B cell (primary cell): ENCODE measurements around the gene CFAP97D2. TPM values are rescaled to one million over a fixed set of nuclear protein-coding genes. Genes with fewer than 3 reads are reported as not detected.

ENCODE experiments used
- ATAC-seq: fragments of 200-7000 bp; cut with Tn5 transposase; one replicate; pipeline ENCODE4 v1.10.0; 2021; ENCODE audit warnings: low read depth, mild to moderate bottlenecking, moderate number of reproducible peaks, moderate library complexity
- CTCF ChIA-PET: fragments of 350-600 bp; sonication (Branson Sonifier 250); formaldehyde crosslinking; loops from one replicate; lab custom pipeline; 2021; ENCODE audit warnings: antibody characterized with exemption, inconsistent platforms; lab: Charles Lee
- POLR2A ChIA-PET: fragments of 350-600 bp; sonication (Branson Sonifier 250); formaldehyde crosslinking; loops from one replicate; lab custom pipeline; 2021; ENCODE audit warnings: antibody characterized with exemption; lab: Charles Lee
- DNase-seq: peaks from one replicate; pipeline ENCODE4 v3.0.0; 2013
- H2AFZ ChIP-seq: 2 replicates; pipeline ENCODE4 v1.6.1; 2012; ENCODE audit warnings: mild to moderate bottlenecking, low read depth, low read length; ENCODE audit not compliant: insufficient read depth, poor library complexity, severe bottlenecking
- H3K27ac ChIP-seq, 2 donors: 1 replicate in 1 of 2; 2 replicates in 1 of 2; pipeline ENCODE4 v1.5.1; 2012 to 2013; ENCODE audit warnings: low read length in 2 of 2, mild to moderate bottlenecking in 2 of 2, moderate library complexity in 1 of 2
- H3K27me3 ChIP-seq, 4 experiments: fragments of 200-600 bp in 1 of 4; sonication (generic) in 1 of 4; replicated peaks in 1 of 4; 1 replicate in 2 of 4; 2 replicates in 2 of 4; pipeline versions ENCODE4 v1.6.1 to v1.7.0; 2013 to 2016; ENCODE audit warnings: low read length in 3 of 4, mild to moderate bottlenecking in 2 of 4, mixed read lengths in 1 of 4, moderate library complexity in 1 of 4; ENCODE audit not compliant: insufficient read depth in 4 of 4, control insufficient read depth in 3 of 4; ENCODE audit errors: control extremely low read depth in 1 of 4
- H3K36me3 ChIP-seq, 2 experiments: replicated peaks in 1 of 2; 1 replicate in 1 of 2; 2 replicates in 1 of 2; pipeline versions ENCODE4 v1.6.1 to v1.7.1; 2013; ENCODE audit warnings: low read length in 1 of 2; ENCODE audit not compliant: insufficient read depth in 2 of 2, control insufficient read depth in 1 of 2; ENCODE audit errors: control extremely low read depth in 1 of 2, extremely low read depth in 1 of 2
- H3K4me1 ChIP-seq, 2 donors: fragments of 200-600 bp in 1 of 2; sonication (generic) in 1 of 2; 1 replicate in 1 of 2; 2 replicates in 1 of 2; pipeline versions ENCODE4 v1.5.1 to v1.6.1; 2013 to 2017; ENCODE audit warnings: low read length in 2 of 2; ENCODE audit not compliant: control insufficient read depth in 2 of 2, insufficient read depth in 2 of 2
- H3K4me2 ChIP-seq: replicated peaks from 2 replicates; pipeline ENCODE3; 2012; ENCODE audit warnings: mild to moderate bottlenecking, low read depth, low read length; ENCODE audit not compliant: poor library complexity, severe bottlenecking
- H3K4me3 ChIP-seq, 5 experiments: fragments of 200-600 bp in 1 of 5; sonication (generic) in 1 of 5; 1 replicate in 3 of 5; 2 replicates in 2 of 5; pipeline versions ENCODE4 v1.5.1 to v1.7.0; 2011 to 2016; ENCODE audit warnings: low read length in 4 of 5, mild to moderate bottlenecking in 4 of 5, low read depth in 2 of 5, control low read depth in 1 of 5, moderate library complexity in 1 of 5; ENCODE audit not compliant: insufficient read depth in 1 of 5; ENCODE audit errors: control extremely low read depth in 1 of 5, extremely low read depth in 1 of 5
- H3K79me2 ChIP-seq: fragments of 200-600 bp; sonication (generic); one replicate; pipeline ENCODE4 v1.6.0; 2016; ENCODE audit warnings: low read length; ENCODE audit not compliant: control insufficient read depth, insufficient read depth
- H3K9ac ChIP-seq: fragments of 200-600 bp; sonication (generic); 2 replicates; pipeline ENCODE4 v1.6.1; 2017; ENCODE audit warnings: mild to moderate bottlenecking, low read length, moderate library complexity
- H3K9me3 ChIP-seq, 3 donors: one replicate each; pipeline versions ENCODE4 v1.6.1 to v1.7.1; 2013; ENCODE audit warnings: low read length in 2 of 3; ENCODE audit not compliant: control insufficient read depth in 2 of 3, insufficient read depth in 1 of 3; ENCODE audit errors: control extremely low read depth in 1 of 3
- H4K20me1 ChIP-seq: 2 replicates; pipeline ENCODE4 v1.6.0; 2012; ENCODE audit warnings: mild to moderate bottlenecking, low read length; ENCODE audit not compliant: insufficient read depth, control insufficient read depth, poor library complexity, severe bottlenecking
- H3K27ac Mint-ChIP-seq: one replicate; pipeline ENCODE4 v1.8.0; 2021; ENCODE audit warnings: mixed read lengths
- H3K27me3 Mint-ChIP-seq: one replicate; pipeline ENCODE4 v1.8.0; 2021; ENCODE audit warnings: mixed read lengths
- H3K4me1 Mint-ChIP-seq: one replicate; pipeline ENCODE4 v1.8.0; 2021; ENCODE audit warnings: mixed read lengths
- H3K4me3 Mint-ChIP-seq: one replicate; pipeline ENCODE4 v1.8.0; 2021; ENCODE audit warnings: mixed read lengths
- H3K9me3 Mint-ChIP-seq: one replicate; pipeline ENCODE4 v1.8.0; 2022; ENCODE audit warnings: mixed read lengths; ENCODE audit not compliant: insufficient read depth
- CTCF ChIP-seq: fragments of 200-600 bp; IDR thresholded peaks from one replicate; pipeline ENCODE4 v1.8.0; 2022; ENCODE audit warnings: antibody characterized with exemption, mild to moderate bottlenecking
- EZH2 ChIP-seq: IDR thresholded peaks from 2 replicates; pipeline ENCODE4 v1.6.1; 2012; ENCODE audit warnings: borderline replicate concordance, low read depth, mild to moderate bottlenecking, moderate library complexity, low read length; ENCODE audit not compliant: insufficient read depth, poor library complexity, severe bottlenecking
- WGBS: methylation state at CpG from one replicate; pipeline ENCODE4 v1.1.5; 2013; ENCODE audit warnings: missing lambda C conversion rate; ENCODE audit not compliant: insufficient coverage; 5-methylcytosine and 5-hydroxymethylcytosine counted together
- intact Hi-C: fragments of 100-400 bp; cut with micrococcal nuclease; formaldehyde crosslinking; loops from one replicate; pipeline ENCODE4 v1.10.0; 2022
- polyA plus RNA-seq: library from polyadenylated mRNA; depleted of rRNA; stranded (reverse); fragments of >200 nt; gene quantifications from 2 replicates; pipeline ENCODE4 v1.2.3, GENCODE V29; 2012
- total RNA-seq, 2 donors: library from RNA; stranded (reverse); fragments of 120-200 nt in 1 of 2; gene quantifications; 1 replicate in 1 of 2; 2 replicates in 1 of 2; pipeline versions ENCODE4 v1.2.3 to v1.2.4, GENCODE V29; 2013 to 2022

Gene CFAP97D2
- total and polyA plus RNA-seq, 2 donors (not counting 1 experiment from before 2014, with no cell fraction given): 0.09 to 0.22 TPM

DNA sequence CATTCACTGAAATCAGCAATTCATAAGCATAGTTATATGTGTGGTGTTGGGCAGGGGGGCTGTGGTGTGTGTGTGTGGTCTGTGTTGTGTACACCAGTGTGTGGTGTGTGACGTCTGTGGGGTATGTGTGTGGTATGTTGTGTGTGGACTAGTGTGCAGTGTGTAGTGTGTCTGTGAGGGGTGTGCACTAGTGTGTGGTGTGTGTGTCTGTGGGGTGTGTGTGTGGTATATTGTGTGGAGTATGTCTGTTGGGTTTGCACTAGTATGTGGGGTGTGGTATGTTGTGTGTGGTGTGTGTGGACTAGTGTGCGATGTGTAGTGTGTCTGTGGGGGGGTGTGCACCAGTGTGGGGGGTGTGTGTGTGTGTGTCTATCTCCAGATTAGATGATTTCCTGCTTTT lies 48.5 kb downstream of the CFAP97D2 start:
- no peak overlapping the region for H3K4me3 Mint-ChIP-seq
- H3K4me1 Mint-ChIP-seq: peaks cover 13% of the 10 kb centered on the region
- Histone ChIP-seq H4K20me1 (no peaks in the 10 kb centered on the region), H3K9me3 (no peaks in the 10 kb centered on the region), H3K4me1 (peaks cover 9 to 14% of the 10 kb centered on the region in 2 donors), H3K4me3 (no peak overlapping the region), H3K9ac (no peak overlapping the region), H3K27me3 (peaks cover 0 to 17% (median 12%) of the 10 kb centered on the region in 4 experiments), H3K36me3 (no peaks in the 10 kb centered on the region), H3K27ac (no peak overlapping the region), H2AFZ (no peak overlapping the region), H3K79me2 (no peaks in the 10 kb centered on the region), H3K4me2 (no peak overlapping the region)
- ChIA-PET POLR2A (no interaction called here), CTCF (interaction anchor here (0.9 to 3.6 kb wide), 6 partner anchors 84 to 503 kb away, joined by 3 to 38 read pairs (median 6); no protein-coding TSS in a partner anchor)
- DNase-seq: no peak
- WGBS: 95% methylated on average over 2 of the region's 2 CpGs
- TF ChIP-seq CTCF (no peak), EZH2 (no peak)
- intact Hi-C loops: loop anchor here (2.0 kb wide), 1 partner anchor 159 kb away; no protein-coding TSS in a partner anchor
- no peak for ATAC-seq
- no peak overlapping the region for H3K27ac Mint-ChIP-seq
- H3K9me3 Mint-ChIP-seq: no peaks in the 10 kb centered on the region
- H3K27me3 Mint-ChIP-seq: peaks cover 19% of the 10 kb centered on the region

DNA sequence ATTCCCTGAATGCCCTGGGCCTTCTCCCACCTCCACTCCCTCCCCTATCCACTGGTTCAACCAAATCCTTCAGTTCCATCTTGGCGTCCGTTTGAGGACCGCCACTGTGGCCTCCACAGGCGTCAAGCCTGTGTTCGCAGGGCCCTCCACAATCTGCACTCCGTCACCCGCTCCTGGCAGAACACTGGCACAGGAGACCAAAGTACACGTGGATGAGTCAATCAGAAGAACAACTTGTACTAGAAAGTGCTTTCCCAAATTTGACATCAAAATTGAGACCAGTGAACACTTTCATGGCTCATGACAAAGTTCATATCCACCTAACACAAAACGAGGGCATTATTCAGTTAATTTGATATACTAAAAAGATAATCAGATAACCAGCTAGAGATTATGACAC lies 49.1 kb downstream of the CFAP97D2 start:
- H3K4me2 ChIP-seq: no peak overlapping the region
- H3K4me1 Mint-ChIP-seq: peaks cover 11% of the 10 kb centered on the region
- TF ChIP-seq EZH2 (no peak), CTCF (no peak)
- H3K9me3 ChIP-seq: no peaks in the 10 kb centered on the region
- ChIA-PET POLR2A (no interaction called here), CTCF (interaction anchor here (0.6 to 3.6 kb wide), 9 partner anchors 85 to 504 kb away, joined by 3 to 38 read pairs (median 3); no protein-coding TSS in a partner anchor)
- H3K36me3 ChIP-seq: no peaks in the 10 kb centered on the region
- H3K9ac ChIP-seq: no peak overlapping the region
- H3K27me3 Mint-ChIP-seq: peaks cover 19% of the 10 kb centered on the region
- no peaks in the 10 kb centered on the region for H4K20me1 ChIP-seq
- no peak overlapping the region for H3K27ac Mint-ChIP-seq
- H3K4me3 ChIP-seq: no peak overlapping the region
- no peak overlapping the region for H2AFZ ChIP-seq
- no peak for ATAC-seq
- peaks cover 6 to 12% of the 10 kb centered on the region in 2 donors for H3K4me1 ChIP-seq
- peaks cover 0 to 17% (median 12%) of the 10 kb centered on the region in 4 experiments for H3K27me3 ChIP-seq
- H3K79me2 ChIP-seq: no peaks in the 10 kb centered on the region
- DNase-seq: no peak
- 63% methylated on average over 3 of the region's 9 CpGs for WGBS
- no peaks in the 10 kb centered on the region for H3K9me3 Mint-ChIP-seq
- no peak overlapping the region for H3K27ac ChIP-seq
- no peak overlapping the region for H3K4me3 Mint-ChIP-seq
- intact Hi-C loops: no loop called here
